Measurements from ENCODE around the gene UNC5A. TPM values are rescaled to one million over a fixed set of nuclear protein-coding genes. Genes with fewer than 3 reads are reported as not detected.
A peak's percentile ranks its signal among the peaks of the same experiment; 100 is the strongest.

The UNC5A gene
- total RNA-seq, 1 donor from 2014 or later, result 1.7 TPM

DNA sequence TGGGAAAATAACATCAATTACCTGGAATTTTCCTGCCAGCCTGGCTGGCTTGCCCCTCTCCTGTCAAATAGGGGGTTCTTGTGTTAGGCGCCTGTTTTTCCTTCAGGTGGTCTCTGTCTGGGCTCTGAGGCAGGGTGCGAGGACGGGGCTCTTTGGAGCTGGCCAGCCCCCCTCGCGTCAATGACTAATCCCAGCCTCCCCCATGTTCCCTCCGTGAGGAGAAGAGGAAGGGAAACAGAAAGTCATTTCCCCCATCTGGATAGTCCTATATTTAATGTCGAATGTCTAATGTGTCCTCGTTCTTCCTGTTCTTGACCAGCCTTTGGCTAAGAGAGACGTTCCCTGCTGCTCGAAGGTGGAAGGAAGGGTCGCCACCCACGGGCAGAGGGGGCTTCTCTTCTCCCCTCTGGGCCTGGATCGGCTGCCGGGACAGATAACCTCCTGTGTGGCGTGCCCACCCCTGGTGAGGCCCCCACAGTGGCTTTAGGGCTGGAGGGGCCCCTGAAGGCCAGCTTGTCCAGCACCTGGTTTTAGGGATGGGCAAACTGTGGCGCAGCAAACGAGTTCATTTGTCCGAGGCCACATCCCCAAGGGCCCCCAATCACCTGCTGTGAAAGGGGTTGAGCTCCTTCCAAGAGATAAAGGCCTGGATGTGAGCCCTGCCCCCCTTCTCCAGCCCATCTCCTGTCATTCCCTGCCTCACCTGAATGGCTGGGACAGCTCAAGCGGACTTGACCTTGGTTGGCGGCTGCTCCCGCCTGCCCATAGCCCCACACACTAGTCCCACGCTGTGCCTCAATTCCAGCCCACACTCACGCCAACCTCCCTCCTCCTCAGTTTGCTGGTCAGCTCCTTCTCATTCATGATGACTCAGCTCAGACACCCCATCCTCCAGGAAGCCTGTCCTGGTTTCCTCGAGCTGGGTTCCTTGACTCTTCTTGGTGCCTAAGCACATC, 35.9 kb upstream of the UNC5A start:
- H3K9me3 Mint-ChIP-seq, result no peaks in the 10 kb centered on the region
- TF ChIP-seq, protein P1, sequence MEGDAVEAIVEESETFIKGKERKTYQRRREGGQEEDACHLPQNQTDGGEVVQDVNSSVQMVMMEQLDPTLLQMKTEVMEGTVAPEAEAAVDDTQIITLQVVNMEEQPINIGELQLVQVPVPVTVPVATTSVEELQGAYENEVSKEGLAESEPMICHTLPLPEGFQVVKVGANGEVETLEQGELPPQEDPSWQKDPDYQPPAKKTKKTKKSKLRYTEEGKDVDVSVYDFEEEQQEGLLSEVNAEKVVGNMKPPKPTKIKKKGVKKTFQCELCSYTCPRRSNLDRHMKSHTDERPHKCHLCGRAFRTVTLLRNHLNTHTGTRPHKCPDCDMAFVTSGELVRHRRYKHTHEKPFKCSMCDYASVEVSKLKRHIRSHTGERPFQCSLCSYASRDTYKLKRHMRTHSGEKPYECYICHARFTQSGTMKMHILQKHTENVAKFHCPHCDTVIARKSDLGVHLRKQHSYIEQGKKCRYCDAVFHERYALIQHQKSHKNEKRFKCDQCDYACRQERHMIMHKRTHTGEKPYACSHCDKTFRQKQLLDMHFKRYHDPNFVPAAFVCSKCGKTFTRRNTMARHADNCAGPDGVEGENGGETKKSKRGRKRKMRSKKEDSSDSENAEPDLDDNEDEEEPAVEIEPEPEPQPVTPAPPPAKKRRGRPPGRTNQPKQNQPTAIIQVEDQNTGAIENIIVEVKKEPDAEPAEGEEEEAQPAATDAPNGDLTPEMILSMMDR (conservative IDR thresholded peaks at IDR 0.05), result no peak
- no peak overlapping the region for H3K27ac Mint-ChIP-seq
- peaks cover 37% of the 10 kb centered on the region for H3K27me3 Mint-ChIP-seq
- peak; percentile 63 for DNase-seq (ENCODE audit: extremely low spot score, unreplicated experiment)
- no peaks in the 10 kb centered on the region for H3K36me3 Mint-ChIP-seq
- peaks cover 4% of the 10 kb centered on the region for H3K4me1 Mint-ChIP-seq (ENCODE audit: unreplicated experiment)
- no peak overlapping the region for H3K4me3 Mint-ChIP-seq

DNA sequence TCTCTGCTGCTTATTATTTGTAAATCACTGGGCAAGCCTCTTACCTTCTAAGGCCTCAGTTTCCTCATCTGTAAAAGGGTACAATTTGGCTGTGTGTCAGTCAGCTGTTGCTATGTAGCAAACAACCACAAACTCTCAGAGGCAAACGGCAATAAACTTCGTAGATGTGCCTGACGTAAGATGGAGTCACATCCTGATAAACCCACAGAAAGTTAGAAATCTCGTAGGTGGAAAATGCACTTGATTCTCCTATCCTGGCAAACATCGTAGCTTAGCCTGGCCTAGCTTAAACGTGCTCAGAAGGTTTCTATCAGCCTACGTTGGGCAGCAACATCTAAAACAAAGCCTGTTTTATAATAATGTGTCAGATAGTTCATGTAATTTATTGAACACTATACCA, 35.0 kb upstream of the UNC5A start:
- Mint-ChIP-seq H3K36me3 (no peaks in the 10 kb centered on the region), H3K4me1 (ENCODE audit: unreplicated experiment) (peaks cover 4% of the 10 kb centered on the region), H3K9me3 (no peaks in the 10 kb centered on the region), H3K4me3 (no peak overlapping the region), H3K27me3 (peaks cover 44% of the 10 kb centered on the region), H3K27ac (no peak overlapping the region)
- TF ChIP-seq, protein P1 (conservative IDR thresholded peaks at IDR 0.05), result no peak
- DNase-seq (ENCODE audit: extremely low spot score, unreplicated experiment), result no peak

GRCh38 chr5:176776141-176776865, 34.1 kb upstream of the UNC5A start:
- Mint-ChIP-seq H3K36me3 (no peaks in the 10 kb centered on the region), H3K27me3 (peaks cover 52% of the 10 kb centered on the region), H3K4me3 (no peak overlapping the region), H3K9me3 (no peaks in the 10 kb centered on the region), H3K27ac (no peak overlapping the region), H3K4me1 (ENCODE audit: unreplicated experiment) (peaks cover 12% of the 10 kb centered on the region)
- DNase-seq (ENCODE audit: extremely low spot score, unreplicated experiment), result peak; percentile 32
- TF ChIP-seq, protein P1 (conservative IDR thresholded peaks at IDR 0.05), result no peak

DNA sequence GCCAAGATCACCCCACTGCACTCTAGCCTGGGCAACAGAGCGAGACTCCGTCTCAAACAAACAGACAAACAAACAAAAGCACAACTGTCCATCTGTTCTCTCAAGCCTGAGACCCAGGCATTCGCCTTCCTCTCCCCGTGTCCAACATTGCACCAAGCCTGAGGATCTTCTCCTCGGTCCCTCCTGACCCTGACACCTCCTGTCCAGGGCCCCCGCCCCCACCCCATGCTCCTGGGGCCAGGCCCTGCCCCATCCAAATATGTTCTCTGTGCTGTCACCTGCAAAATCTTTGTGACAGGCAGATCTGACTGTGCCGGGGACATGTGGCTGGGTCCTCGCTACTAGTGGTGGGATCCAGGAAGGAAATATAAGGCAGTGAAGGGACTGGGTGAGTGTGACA, 33.4 kb upstream of the UNC5A start:
- Mint-ChIP-seq H3K4me3 (no peak overlapping the region), H3K27me3 (peaks cover 55% of the 10 kb centered on the region), H3K9me3 (no peaks in the 10 kb centered on the region), H3K4me1 (ENCODE audit: unreplicated experiment) (peaks cover 13% of the 10 kb centered on the region), H3K27ac (no peak overlapping the region), H3K36me3 (no peaks in the 10 kb centered on the region)
- no peak for DNase-seq (ENCODE audit: extremely low spot score, unreplicated experiment)
- TF ChIP-seq, protein P1 (conservative IDR thresholded peaks at IDR 0.05), result no peak

- H3K4me1 Mint-ChIP-seq (ENCODE audit: unreplicated experiment), result peaks cover 13% of the 10 kb centered on the region
- H3K27me3 Mint-ChIP-seq, result peaks cover 56% of the 10 kb centered on the region
- DNase-seq (ENCODE audit: extremely low spot score, unreplicated experiment), result peak; percentile 44
- no peaks in the 10 kb centered on the region for H3K36me3 Mint-ChIP-seq
- TF ChIP-seq, protein P1 (conservative IDR thresholded peaks at IDR 0.05), result no peak
- no peaks in the 10 kb centered on the region for H3K9me3 Mint-ChIP-seq
- no peak overlapping the region for H3K27ac Mint-ChIP-seq
- H3K4me3 Mint-ChIP-seq, result no peak overlapping the region
Observed at GRCh38 chr5:176778921-176779465, 31.4 kb upstream of the UNC5A start.
